Measurements from ENCODE around the gene FSCN2. TPM values are rescaled to one million over a fixed set of nuclear protein-coding genes. Genes with fewer than 3 reads are reported as not detected.
A peak's percentile ranks its signal among the peaks of the same experiment; 100 is the strongest.

FSCN2 gene
- total RNA-seq, 1 donor from 2014 or later, result 5.6 TPM

GRCh38 chr17:81578038-81578441 is 49.9 kb downstream of the FSCN2 start:
- TF ChIP-seq CTCF (IDR thresholded peaks at IDR 0.05; ENCODE audit: insufficient read depth, low read depth, low read length) (no peak), EZH2 (IDR thresholded peaks at IDR 0.05; ENCODE audit: insufficient read depth, low read length) (no peak)
- FAIRE-seq, result no peak
- no peak overlapping the region for H3K4me3 ChIP-seq (ENCODE audit: insufficient read depth, low read depth, low read length)
- peak overlapping the region; percentile 77 for H3K4me3 Mint-ChIP-seq (ENCODE audit: unreplicated experiment)
- H3K36me3 ChIP-seq (ENCODE audit: insufficient read depth, low read length), result peaks cover 10% of the 10 kb centered on the region
- H3K27me3 ChIP-seq (ENCODE audit: insufficient read depth, low read length), result no peaks in the 10 kb centered on the region
- peaks cover 46% of the 10 kb centered on the region for H3K36me3 Mint-ChIP-seq (ENCODE audit: low read depth, unreplicated experiment)
- no peak overlapping the region for H2AFZ ChIP-seq (ENCODE audit: low read depth, low read length)
- H3K27ac Mint-ChIP-seq (ENCODE audit: unreplicated experiment), result peak overlapping the region; percentile 97
- H3K9me3 ChIP-seq (ENCODE audit: insufficient read depth, low read depth, low read length), result no peaks in the 10 kb centered on the region
- peaks cover 68% of the 10 kb centered on the region for H3K4me1 ChIP-seq (ENCODE audit: insufficient read depth, low read length)
- peak overlapping the region; percentile 75 for H3K4me2 ChIP-seq (ENCODE audit: low read length)
- peak; percentile 67 for DNase-seq (ENCODE audit: low read depth)
- H3K4me1 Mint-ChIP-seq (ENCODE audit: low read depth, unreplicated experiment), result peaks cover 64% of the 10 kb centered on the region
- H3K27me3 Mint-ChIP-seq (ENCODE audit: low read depth, unreplicated experiment), result no peaks in the 10 kb centered on the region
- H3K79me2 ChIP-seq (ENCODE audit: insufficient read depth, low read length), result peaks cover 61% of the 10 kb centered on the region
- peak overlapping the region; percentile 85 for H3K27ac ChIP-seq (ENCODE audit: low read depth, low read length)
- peaks cover 18% of the 10 kb centered on the region for H4K20me1 ChIP-seq (ENCODE audit: insufficient read depth, low read length)
- peak overlapping the region; percentile 51 for H3K9ac ChIP-seq (ENCODE audit: low read length)
- peaks cover 2% of the 10 kb centered on the region for H3K9me3 Mint-ChIP-seq (ENCODE audit: unreplicated experiment)

GRCh38 chr17:81578561-81579225 is 50.5 kb downstream of the FSCN2 start:
- H3K4me3 ChIP-seq (ENCODE audit: insufficient read depth, low read depth, low read length), result no peak overlapping the region
- Mint-ChIP-seq H3K36me3 (ENCODE audit: low read depth, unreplicated experiment) (peaks cover 49% of the 10 kb centered on the region), H3K4me1 (ENCODE audit: low read depth, unreplicated experiment) (peaks cover 65% of the 10 kb centered on the region), H3K27ac (ENCODE audit: unreplicated experiment) (peak overlapping the region; percentile 97), H3K27me3 (ENCODE audit: low read depth, unreplicated experiment) (no peaks in the 10 kb centered on the region), H3K4me3 (ENCODE audit: unreplicated experiment) (peak overlapping the region; percentile 57), H3K9me3 (ENCODE audit: unreplicated experiment) (peaks cover 2% of the 10 kb centered on the region)
- peaks cover 22% of the 10 kb centered on the region for H4K20me1 ChIP-seq (ENCODE audit: insufficient read depth, low read length)
- H3K36me3 ChIP-seq (ENCODE audit: insufficient read depth, low read length), result peaks cover 10% of the 10 kb centered on the region
- no peak overlapping the region for H3K9ac ChIP-seq (ENCODE audit: low read length)
- H2AFZ ChIP-seq (ENCODE audit: low read depth, low read length), result no peak overlapping the region
- no peak for TF ChIP-seq CTCF (IDR thresholded peaks at IDR 0.05; ENCODE audit: insufficient read depth, low read depth, low read length)
- no peak for TF ChIP-seq EZH2 (IDR thresholded peaks at IDR 0.05; ENCODE audit: insufficient read depth, low read length)
- FAIRE-seq (no peak), DNase-seq (ENCODE audit: low read depth) (no peak)
- peaks cover 68% of the 10 kb centered on the region for H3K4me1 ChIP-seq (ENCODE audit: insufficient read depth, low read length)
- H3K9me3 ChIP-seq (ENCODE audit: insufficient read depth, low read depth, low read length), result no peaks in the 10 kb centered on the region
- H3K27ac ChIP-seq (ENCODE audit: low read depth, low read length), result peak overlapping the region; percentile 85
- no peaks in the 10 kb centered on the region for H3K27me3 ChIP-seq (ENCODE audit: insufficient read depth, low read length)
- peaks cover 59% of the 10 kb centered on the region for H3K79me2 ChIP-seq (ENCODE audit: insufficient read depth, low read length)
- no peak overlapping the region for H3K4me2 ChIP-seq (ENCODE audit: low read length)

GRCh38 chr17:81579298-81579697 is 51.1 kb downstream of the FSCN2 start:
- Mint-ChIP-seq H3K27ac (ENCODE audit: unreplicated experiment) (peak overlapping the region; percentile 75), H3K27me3 (ENCODE audit: low read depth, unreplicated experiment) (no peaks in the 10 kb centered on the region), H3K4me1 (ENCODE audit: low read depth, unreplicated experiment) (peaks cover 67% of the 10 kb centered on the region), H3K36me3 (ENCODE audit: low read depth, unreplicated experiment) (peaks cover 44% of the 10 kb centered on the region), H3K4me3 (ENCODE audit: unreplicated experiment) (peak overlapping the region; percentile 17), H3K9me3 (ENCODE audit: unreplicated experiment) (peaks cover 2% of the 10 kb centered on the region)
- Histone ChIP-seq H3K9me3 (ENCODE audit: insufficient read depth, low read depth, low read length) (no peaks in the 10 kb centered on the region), H3K27ac (ENCODE audit: low read depth, low read length) (peak overlapping the region; percentile 77), H4K20me1 (ENCODE audit: insufficient read depth, low read length) (peaks cover 25% of the 10 kb centered on the region), H2AFZ (ENCODE audit: low read depth, low read length) (no peak overlapping the region), H3K27me3 (ENCODE audit: insufficient read depth, low read length) (no peaks in the 10 kb centered on the region), H3K9ac (ENCODE audit: low read length) (peak overlapping the region; percentile 77), H3K36me3 (ENCODE audit: insufficient read depth, low read length) (peaks cover 14% of the 10 kb centered on the region), H3K4me3 (ENCODE audit: insufficient read depth, low read depth, low read length) (no peak overlapping the region), H3K79me2 (ENCODE audit: insufficient read depth, low read length) (peaks cover 53% of the 10 kb centered on the region), H3K4me2 (ENCODE audit: low read length) (peak overlapping the region; percentile 67), H3K4me1 (ENCODE audit: insufficient read depth, low read length) (peaks cover 68% of the 10 kb centered on the region)
- no peak for DNase-seq (ENCODE audit: low read depth)
- FAIRE-seq, result no peak
- no peak for TF ChIP-seq EZH2 (IDR thresholded peaks at IDR 0.05; ENCODE audit: insufficient read depth, low read length)

All from astrocyte (in vitro differentiated cells and primary cell).